Globus pallidus (tissue), 1 donor: ENCODE measurements around the gene CTDSPL2.
"Not testable (repeated sequence)": the region's sequence is repeated elsewhere in the genome, so short reads cannot be mapped to it uniquely, and the experiment has no call there.

Experiments
- DNase-seq: peaks from one replicate; pipeline ENCODE4 v3.0.0-alpha.2; 2015; ENCODE audit warnings: low spot score

The CTDSPL2 gene

GRCh38 chr15:44541282-44541958 lies 114.0 kb downstream of the CTDSPL2 start:
- no peak for DNase-seq

- no peak for DNase-seq
Measured at GRCh38 chr15:44542596-44542995, 115.2 kb downstream of the CTDSPL2 start.

GRCh38 chr15:44544745-44545144 lies 117.3 kb downstream of the CTDSPL2 start:
- DNase-seq, result not testable (repeated sequence)

- no peak for DNase-seq
Measured at GRCh38 chr15:44545913-44546802, 118.7 kb downstream of the CTDSPL2 start.

GRCh38 chr15:44549152-44549551 lies 121.7 kb downstream of the CTDSPL2 start:
- not testable (repeated sequence) for DNase-seq

GRCh38 chr15:44550256-44550655 lies 122.8 kb downstream of the CTDSPL2 start:
- DNase-seq, result no peak

- DNase-seq, result no peak
Measured at GRCh38 chr15:44550734-44551133, 123.3 kb downstream of the CTDSPL2 start.

- no peak for DNase-seq
Measured at GRCh38 chr15:44554934-44555723, 127.7 kb downstream of the CTDSPL2 start.

- DNase-seq, result not testable (repeated sequence)
Measured at GRCh38 chr15:44560926-44561325, 133.5 kb downstream of the CTDSPL2 start.

GRCh38 chr15:44565387-44566154 lies 138.1 kb downstream of the CTDSPL2 start:
- no peak for DNase-seq

GRCh38 chr15:44566155-44566540 lies 138.7 kb downstream of the CTDSPL2 start:
- DNase-seq, result no peak

GRCh38 chr15:44568338-44568737 lies 140.9 kb downstream of the CTDSPL2 start:
- DNase-seq, result no peak

GRCh38 chr15:44569316-44569715 lies 141.9 kb downstream of the CTDSPL2 start:
- no peak for DNase-seq

- DNase-seq, result no peak
Measured at GRCh38 chr15:44570361-44570760, 142.9 kb downstream of the CTDSPL2 start.

- no peak for DNase-seq
Measured at GRCh38 chr15:44573386-44573785, 146.0 kb downstream of the CTDSPL2 start.

GRCh38 chr15:44574734-44575133 lies 147.3 kb downstream of the CTDSPL2 start:
- DNase-seq, result no peak
